Measurements from ENCODE around the gene GSC2.

GSC2 gene

GRCh38 chr22:19177164-19178064, 27.3 kb upstream of the GSC2 start:
- TF ChIP-seq CTCF (IDR thresholded peaks at IDR 0.05; ENCODE audit: low read depth, low read length, missing control alignments): no peak
- no peak for DNase-seq (ENCODE audit: low read depth)
- H3K4me3 ChIP-seq (ENCODE audit: low read depth, low read length): peak overlapping the region; percentile 80
- in situ Hi-C loops (cut with HindIII; ENCODE audit: low sequenced_read_pairs): no loop called here

DNA sequence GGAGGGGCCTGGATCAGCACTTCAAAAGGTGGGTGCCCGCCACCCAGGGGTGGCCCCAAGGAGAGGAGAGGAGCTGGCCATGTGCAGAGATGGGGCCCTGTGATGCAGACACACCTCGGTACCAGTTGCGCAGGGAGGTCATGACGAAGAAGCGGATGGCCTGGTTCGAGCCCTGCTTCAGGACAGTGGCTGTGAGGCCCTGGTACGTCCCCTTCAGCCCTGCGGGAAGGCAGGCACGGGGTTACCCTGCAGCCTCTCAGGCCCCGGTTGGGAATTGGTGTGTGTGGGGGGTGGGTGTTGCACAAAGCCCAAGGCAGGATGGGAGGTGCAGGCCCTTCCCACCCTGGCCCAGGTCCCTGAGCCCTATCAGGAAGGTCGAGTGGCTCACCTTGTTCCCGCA, 26.6 kb upstream of the GSC2 start:
- in situ Hi-C loops (cut with HindIII; ENCODE audit: low sequenced_read_pairs): no loop called here
- DNase-seq (ENCODE audit: low read depth): no peak
- no peak for TF ChIP-seq CTCF (IDR thresholded peaks at IDR 0.05; ENCODE audit: low read depth, low read length, missing control alignments)
- no peak overlapping the region for H3K4me3 ChIP-seq (ENCODE audit: low read depth, low read length)

DNA sequence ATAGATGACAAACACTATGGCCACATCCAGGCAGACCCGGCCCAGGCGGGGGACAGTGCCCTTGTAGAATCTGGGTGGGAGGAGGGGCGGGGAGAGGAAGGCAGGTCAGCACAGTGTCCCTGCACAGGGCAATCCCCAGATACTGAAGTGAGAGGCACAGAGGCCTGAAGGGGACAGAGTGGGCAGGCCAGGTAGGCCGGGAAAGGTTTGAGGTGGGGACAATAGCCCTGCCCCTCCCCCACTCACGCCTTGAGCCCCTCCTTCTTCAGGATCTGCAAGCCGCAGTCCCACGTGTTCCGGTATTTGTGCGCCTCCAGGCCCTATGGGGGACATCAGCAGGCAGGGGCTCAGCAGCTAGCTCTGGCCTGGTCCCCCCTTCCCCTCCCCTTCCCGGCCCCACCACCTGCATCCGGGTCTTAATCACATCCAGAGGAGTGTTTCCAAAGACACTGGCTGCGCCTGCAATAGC, 26.1 kb upstream of the GSC2 start:
- in situ Hi-C loops (cut with HindIII; ENCODE audit: low sequenced_read_pairs): no loop called here
- no peak for TF ChIP-seq CTCF (IDR thresholded peaks at IDR 0.05; ENCODE audit: low read depth, low read length, missing control alignments)
- H3K4me3 ChIP-seq (ENCODE audit: low read depth, low read length): no peak overlapping the region
- DNase-seq (ENCODE audit: low read depth): no peak

GRCh38 chr22:19175602-19176174, 25.6 kb upstream of the GSC2 start:
- no peak for TF ChIP-seq CTCF (IDR thresholded peaks at IDR 0.05; ENCODE audit: low read depth, low read length, missing control alignments)
- in situ Hi-C loops (cut with HindIII; ENCODE audit: low sequenced_read_pairs): no loop called here
- H3K4me3 ChIP-seq (ENCODE audit: low read depth, low read length): no peak overlapping the region
- no peak for DNase-seq (ENCODE audit: low read depth)

- DNase-seq (ENCODE audit: low read depth): no peak
- in situ Hi-C loops (cut with HindIII; ENCODE audit: low sequenced_read_pairs): no loop called here
- H3K4me3 ChIP-seq (ENCODE audit: low read depth, low read length): no peak overlapping the region
- no peak for TF ChIP-seq CTCF (IDR thresholded peaks at IDR 0.05; ENCODE audit: low read depth, low read length, missing control alignments)
Measured at GRCh38 chr22:19175026-19175601, 25.0 kb upstream of the GSC2 start.

GRCh38 chr22:19174106-19175025, 24.3 kb upstream of the GSC2 start:
- no peak overlapping the region for H3K4me3 ChIP-seq (ENCODE audit: low read depth, low read length)
- in situ Hi-C loops (cut with HindIII; ENCODE audit: low sequenced_read_pairs): no loop called here
- DNase-seq (ENCODE audit: low read depth): peak; percentile 11
- TF ChIP-seq CTCF (IDR thresholded peaks at IDR 0.05; ENCODE audit: low read depth, low read length, missing control alignments): no peak

All from astrocyte of the cerebellum (primary cell).